Dendritic cell treated with granulocyte-macrophage colony-stimulating factor and Interleukin-4, amounts not matched to agents 40 ng/mL and 50 ng/mL, for 4 days (primary cell): ENCODE data around the gene DCXR.
A peak's percentile ranks its signal among the peaks of the same experiment; 100 is the strongest.

ENCODE experiments used
- H3K27ac Mint-ChIP-seq: one replicate; pipeline ENCODE4 v1.8.0; 2022; ENCODE audit warnings: mild to moderate bottlenecking, mixed read lengths
- H3K27me3 Mint-ChIP-seq: one replicate; pipeline ENCODE4 v1.8.0; 2022; ENCODE audit warnings: mild to moderate bottlenecking, mixed read lengths
- H3K36me3 Mint-ChIP-seq: one replicate; pipeline ENCODE4 v1.8.0; 2022; ENCODE audit warnings: low read depth, mixed read lengths
- H3K4me1 Mint-ChIP-seq: one replicate; pipeline ENCODE4 v1.8.0; 2022; ENCODE audit warnings: low read depth, mixed read lengths
- H3K4me3 Mint-ChIP-seq: one replicate; pipeline ENCODE4 v1.8.0; 2022; ENCODE audit warnings: mild to moderate bottlenecking, moderate library complexity, mixed read lengths
- H3K9me3 Mint-ChIP-seq: one replicate; pipeline ENCODE4 v1.8.0; 2022; ENCODE audit warnings: mixed read lengths
- intact Hi-C: fragments of 100-400 bp; cut with micrococcal nuclease; formaldehyde crosslinking; loops from one replicate; pipeline ENCODE4 v1.15.0; 2022

The DCXR gene

GRCh38 chr17:82063424-82064415 is 26.2 kb upstream of the DCXR start:
- Mint-ChIP-seq H3K27me3 (no peaks in the 10 kb centered on the region), H3K4me1 (peaks cover 19% of the 10 kb centered on the region), H3K4me3 (peak overlapping the region; percentile 74), H3K9me3 (no peaks in the 10 kb centered on the region), H3K36me3 (peaks cover 53% of the 10 kb centered on the region), H3K27ac (no peak overlapping the region)
- intact Hi-C loops = no loop called here

- intact Hi-C loops = no loop called here
- peaks cover 19% of the 10 kb centered on the region for H3K4me1 Mint-ChIP-seq
- H3K36me3 Mint-ChIP-seq = peaks cover 61% of the 10 kb centered on the region
- no peak overlapping the region for H3K4me3 Mint-ChIP-seq
- no peak overlapping the region for H3K27ac Mint-ChIP-seq
- H3K27me3 Mint-ChIP-seq = no peaks in the 10 kb centered on the region
- H3K9me3 Mint-ChIP-seq = no peaks in the 10 kb centered on the region
Measured at GRCh38 chr17:82062984-82063368, 25.5 kb upstream of the DCXR start.

- peaks cover 19% of the 10 kb centered on the region for H3K4me1 Mint-ChIP-seq
- no peaks in the 10 kb centered on the region for H3K27me3 Mint-ChIP-seq
- H3K4me3 Mint-ChIP-seq = no peak overlapping the region
- no peaks in the 10 kb centered on the region for H3K9me3 Mint-ChIP-seq
- no peak overlapping the region for H3K27ac Mint-ChIP-seq
- intact Hi-C loops = no loop called here
- H3K36me3 Mint-ChIP-seq = peaks cover 67% of the 10 kb centered on the region
Measured at GRCh38 chr17:82062076-82062983, 24.8 kb upstream of the DCXR start.

- Mint-ChIP-seq H3K4me3 (no peak overlapping the region), H3K9me3 (no peaks in the 10 kb centered on the region), H3K27ac (no peak overlapping the region), H3K4me1 (peaks cover 18% of the 10 kb centered on the region), H3K27me3 (no peaks in the 10 kb centered on the region), H3K36me3 (peaks cover 78% of the 10 kb centered on the region)
- intact Hi-C loops = no loop called here
Measured at GRCh38 chr17:82061047-82061925, 23.8 kb upstream of the DCXR start.

GRCh38 chr17:82060614-82061013 is 23.1 kb upstream of the DCXR start:
- Mint-ChIP-seq H3K27me3 (no peaks in the 10 kb centered on the region), H3K9me3 (no peaks in the 10 kb centered on the region), H3K36me3 (peaks cover 84% of the 10 kb centered on the region), H3K4me1 (peaks cover 12% of the 10 kb centered on the region), H3K4me3 (no peak overlapping the region), H3K27ac (no peak overlapping the region)
- intact Hi-C loops = no loop called here

GRCh38 chr17:82060001-82060380 is 22.5 kb upstream of the DCXR start:
- Mint-ChIP-seq H3K27ac (no peak overlapping the region), H3K36me3 (peaks cover 91% of the 10 kb centered on the region)
- intact Hi-C loops = no loop called here

GRCh38 chr17:82059272-82060000 is 21.9 kb upstream of the DCXR start:
- H3K9me3 Mint-ChIP-seq = no peaks in the 10 kb centered on the region
- peaks cover 7% of the 10 kb centered on the region for H3K4me1 Mint-ChIP-seq
- no peak overlapping the region for H3K4me3 Mint-ChIP-seq
- intact Hi-C loops = no loop called here
- H3K36me3 Mint-ChIP-seq = peaks cover 96% of the 10 kb centered on the region
- no peaks in the 10 kb centered on the region for H3K27me3 Mint-ChIP-seq
- no peak overlapping the region for H3K27ac Mint-ChIP-seq

More at GRCh38 chr17:82060001-82060380, 22.5 kb upstream of the DCXR start:
- Mint-ChIP-seq H3K9me3 (no peaks in the 10 kb centered on the region), H3K4me1 (peaks cover 12% of the 10 kb centered on the region), H3K27me3 (no peaks in the 10 kb centered on the region), H3K4me3 (no peak overlapping the region)

GRCh38 chr17:82058855-82059249 is 21.4 kb upstream of the DCXR start:
- intact Hi-C loops = no loop called here
- Mint-ChIP-seq H3K4me1 (peaks cover 7% of the 10 kb centered on the region), H3K9me3 (no peaks in the 10 kb centered on the region), H3K27ac (no peak overlapping the region), H3K27me3 (no peaks in the 10 kb centered on the region), H3K4me3 (no peak overlapping the region), H3K36me3 (peaks cover 100% of the 10 kb centered on the region)

- Mint-ChIP-seq H3K27me3 (no peaks in the 10 kb centered on the region), H3K4me3 (no peak overlapping the region), H3K27ac (no peak overlapping the region), H3K4me1 (peaks cover 11% of the 10 kb centered on the region), H3K9me3 (no peaks in the 10 kb centered on the region), H3K36me3 (peaks cover 100% of the 10 kb centered on the region)
- intact Hi-C loops = no loop called here
Measured at GRCh38 chr17:82058230-82058854, 20.8 kb upstream of the DCXR start.

- Mint-ChIP-seq H3K27me3 (no peaks in the 10 kb centered on the region), H3K36me3 (peaks cover 92% of the 10 kb centered on the region), H3K4me3 (no peak overlapping the region), H3K9me3 (no peaks in the 10 kb centered on the region), H3K27ac (no peak overlapping the region), H3K4me1 (peaks cover 20% of the 10 kb centered on the region)
- intact Hi-C loops = no loop called here
Measured at GRCh38 chr17:82056729-82057621, 19.5 kb upstream of the DCXR start.

GRCh38 chr17:82055965-82056728 is 18.6 kb upstream of the DCXR start:
- H3K4me1 Mint-ChIP-seq = peaks cover 20% of the 10 kb centered on the region
- no peaks in the 10 kb centered on the region for H3K9me3 Mint-ChIP-seq
- no peak overlapping the region for H3K27ac Mint-ChIP-seq
- H3K4me3 Mint-ChIP-seq = no peak overlapping the region
- H3K36me3 Mint-ChIP-seq = peaks cover 83% of the 10 kb centered on the region
- H3K27me3 Mint-ChIP-seq = no peaks in the 10 kb centered on the region
- intact Hi-C loops = no loop called here
